ENCODE results near the gene LMOD1.

LMOD1 gene

DNA sequence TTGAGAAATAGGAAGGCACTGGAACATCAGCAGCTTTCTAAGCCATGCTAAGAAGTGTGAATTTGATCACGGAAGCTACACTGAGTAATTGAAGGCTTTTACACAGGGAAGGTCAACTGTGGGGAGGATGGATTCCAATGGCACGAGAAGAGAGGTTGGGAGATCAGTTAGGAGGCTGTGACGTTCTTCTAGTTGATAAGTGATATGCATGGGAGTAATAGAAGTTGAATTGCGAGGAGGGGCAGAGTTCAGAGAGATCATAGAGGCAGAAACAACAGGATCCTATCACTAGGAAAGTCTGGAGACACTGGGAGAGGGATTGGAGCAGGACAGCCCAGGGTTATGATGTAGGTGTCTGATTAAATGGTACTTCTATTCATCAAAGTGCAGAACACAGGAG, 16.2 kb downstream of the LMOD1 start:
- Histone ChIP-seq H3K4me3 (ENCODE audit: low read depth, low read length) (no peak overlapping the region), H3K4me1 (ENCODE audit: control insufficient read depth, insufficient read depth, low read length) (no peaks in the 10 kb centered on the region), H3K36me3 (ENCODE audit: control insufficient read depth, insufficient read depth, low read length) (no peaks in the 10 kb centered on the region), H3K9ac (ENCODE audit: low read depth, low read length) (no peak overlapping the region), H3K27me3 (ENCODE audit: control insufficient read depth, insufficient read depth, low read length) (no peaks in the 10 kb centered on the region), H3K9me3 (ENCODE audit: control insufficient read depth, insufficient read depth, low read length) (no peaks in the 10 kb centered on the region)

- H3K27me3 ChIP-seq (ENCODE audit: control insufficient read depth, insufficient read depth, low read length): no peaks in the 10 kb centered on the region
- H3K9me3 ChIP-seq (ENCODE audit: control insufficient read depth, insufficient read depth, low read length): no peaks in the 10 kb centered on the region
- no peaks in the 10 kb centered on the region for H3K4me1 ChIP-seq (ENCODE audit: control insufficient read depth, insufficient read depth, low read length)
- H3K36me3 ChIP-seq (ENCODE audit: control insufficient read depth, insufficient read depth, low read length): no peaks in the 10 kb centered on the region
- H3K4me3 ChIP-seq (ENCODE audit: low read depth, low read length): no peak overlapping the region
- no peak overlapping the region for H3K9ac ChIP-seq (ENCODE audit: low read depth, low read length)
Measured at GRCh38 chr1:201928266-201928665, 18.1 kb downstream of the LMOD1 start.

DNA sequence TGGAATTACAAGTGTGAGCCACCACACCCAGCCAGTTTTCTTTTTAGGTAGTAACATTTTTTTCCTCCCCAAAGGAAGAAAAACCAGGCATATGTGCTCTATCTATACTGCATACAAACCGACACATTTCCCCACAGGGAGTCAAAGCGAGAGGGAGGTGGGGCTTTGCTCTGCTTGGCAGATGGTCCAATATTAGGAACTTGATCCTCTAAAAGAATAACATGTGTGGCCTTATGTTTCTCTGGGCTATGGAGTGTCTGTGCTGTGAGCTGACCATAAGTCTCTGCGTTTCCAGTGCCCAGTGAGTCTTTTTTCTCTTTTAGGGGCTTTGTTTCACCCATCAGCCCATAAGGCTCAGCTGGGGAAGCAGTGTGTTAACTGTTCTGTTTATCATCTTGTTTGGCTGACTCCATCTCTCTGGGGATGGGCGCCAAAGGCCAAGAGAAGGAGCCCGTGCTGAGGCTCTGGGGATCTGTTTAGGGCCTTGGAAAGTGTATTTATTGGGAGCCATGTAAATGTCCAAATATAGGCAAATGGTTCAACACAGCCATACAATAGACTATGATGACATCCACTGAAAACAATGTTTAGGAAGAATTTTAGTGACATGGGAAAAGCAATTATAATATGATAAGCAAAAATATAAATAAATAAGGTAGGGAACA, 20.2 kb downstream of the LMOD1 start:
- Histone ChIP-seq H3K4me3 (ENCODE audit: low read depth, low read length) (no peak overlapping the region), H3K9me3 (ENCODE audit: control insufficient read depth, insufficient read depth, low read length) (no peaks in the 10 kb centered on the region), H3K9ac (ENCODE audit: low read depth, low read length) (no peak overlapping the region), H3K4me1 (ENCODE audit: control insufficient read depth, insufficient read depth, low read length) (no peaks in the 10 kb centered on the region), H3K36me3 (ENCODE audit: control insufficient read depth, insufficient read depth, low read length) (no peaks in the 10 kb centered on the region), H3K27me3 (ENCODE audit: control insufficient read depth, insufficient read depth, low read length) (no peaks in the 10 kb centered on the region)

DNA sequence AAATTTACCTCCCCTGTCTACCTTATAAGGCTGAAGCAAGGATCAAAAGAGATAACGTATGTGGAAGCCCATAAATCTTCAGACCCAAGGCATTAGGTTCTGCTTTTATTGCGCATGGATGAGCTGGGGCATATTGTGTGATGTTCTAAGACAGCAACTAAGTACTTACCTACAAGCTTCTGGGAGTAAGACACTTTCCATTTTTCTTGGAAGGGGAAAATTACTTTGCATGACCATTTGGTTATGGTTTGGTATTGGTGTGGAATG, 21.1 kb downstream of the LMOD1 start:
- Histone ChIP-seq H3K36me3 (ENCODE audit: control insufficient read depth, insufficient read depth, low read length) (no peaks in the 10 kb centered on the region), H3K4me3 (ENCODE audit: low read depth, low read length) (no peak overlapping the region), H3K4me1 (ENCODE audit: control insufficient read depth, insufficient read depth, low read length) (no peaks in the 10 kb centered on the region), H3K27me3 (ENCODE audit: control insufficient read depth, insufficient read depth, low read length) (no peaks in the 10 kb centered on the region), H3K9me3 (ENCODE audit: control insufficient read depth, insufficient read depth, low read length) (no peaks in the 10 kb centered on the region), H3K9ac (ENCODE audit: low read depth, low read length) (no peak overlapping the region)

- Histone ChIP-seq H3K36me3 (ENCODE audit: control insufficient read depth, insufficient read depth, low read length) (no peaks in the 10 kb centered on the region), H3K4me1 (ENCODE audit: control insufficient read depth, insufficient read depth, low read length) (no peaks in the 10 kb centered on the region), H3K9me3 (ENCODE audit: control insufficient read depth, insufficient read depth, low read length) (no peaks in the 10 kb centered on the region), H3K27me3 (ENCODE audit: control insufficient read depth, insufficient read depth, low read length) (no peaks in the 10 kb centered on the region), H3K9ac (ENCODE audit: low read depth, low read length) (no peak overlapping the region), H3K4me3 (ENCODE audit: low read depth, low read length) (no peak overlapping the region)
Measured at GRCh38 chr1:201921952-201922558, 24.3 kb downstream of the LMOD1 start.

GRCh38 chr1:201918343-201918742, 28.0 kb downstream of the LMOD1 start:
- no peak overlapping the region for H3K4me3 ChIP-seq (ENCODE audit: low read depth, low read length)
- no peak overlapping the region for H3K9ac ChIP-seq (ENCODE audit: low read depth, low read length)
- H3K9me3 ChIP-seq (ENCODE audit: control insufficient read depth, insufficient read depth, low read length): no peaks in the 10 kb centered on the region
- no peaks in the 10 kb centered on the region for H3K27me3 ChIP-seq (ENCODE audit: control insufficient read depth, insufficient read depth, low read length)
- no peaks in the 10 kb centered on the region for H3K36me3 ChIP-seq (ENCODE audit: control insufficient read depth, insufficient read depth, low read length)
- H3K4me1 ChIP-seq (ENCODE audit: control insufficient read depth, insufficient read depth, low read length): no peaks in the 10 kb centered on the region

- no peaks in the 10 kb centered on the region for H3K9me3 ChIP-seq (ENCODE audit: control insufficient read depth, insufficient read depth, low read length)
Measured at GRCh38 chr1:201917362-201918033, 28.9 kb downstream of the LMOD1 start.

GRCh38 chr1:201916649-201917249, 29.6 kb downstream of the LMOD1 start:
- Histone ChIP-seq H3K27me3 (ENCODE audit: control insufficient read depth, insufficient read depth, low read length) (no peaks in the 10 kb centered on the region), H3K36me3 (ENCODE audit: control insufficient read depth, insufficient read depth, low read length) (no peaks in the 10 kb centered on the region), H3K4me1 (ENCODE audit: control insufficient read depth, insufficient read depth, low read length) (peaks cover 3% of the 10 kb centered on the region), H3K4me3 (ENCODE audit: low read depth, low read length) (no peak overlapping the region), H3K9me3 (ENCODE audit: control insufficient read depth, insufficient read depth, low read length) (no peaks in the 10 kb centered on the region), H3K9ac (ENCODE audit: low read depth, low read length) (no peak overlapping the region)

More at GRCh38 chr1:201917362-201918033, 28.9 kb downstream of the LMOD1 start:
- Histone ChIP-seq H3K4me3 (ENCODE audit: low read depth, low read length) (no peak overlapping the region), H3K9ac (ENCODE audit: low read depth, low read length) (no peak overlapping the region), H3K27me3 (ENCODE audit: control insufficient read depth, insufficient read depth, low read length) (no peaks in the 10 kb centered on the region), H3K4me1 (ENCODE audit: control insufficient read depth, insufficient read depth, low read length) (no peaks in the 10 kb centered on the region), H3K36me3 (ENCODE audit: control insufficient read depth, insufficient read depth, low read length) (no peaks in the 10 kb centered on the region)

DNA sequence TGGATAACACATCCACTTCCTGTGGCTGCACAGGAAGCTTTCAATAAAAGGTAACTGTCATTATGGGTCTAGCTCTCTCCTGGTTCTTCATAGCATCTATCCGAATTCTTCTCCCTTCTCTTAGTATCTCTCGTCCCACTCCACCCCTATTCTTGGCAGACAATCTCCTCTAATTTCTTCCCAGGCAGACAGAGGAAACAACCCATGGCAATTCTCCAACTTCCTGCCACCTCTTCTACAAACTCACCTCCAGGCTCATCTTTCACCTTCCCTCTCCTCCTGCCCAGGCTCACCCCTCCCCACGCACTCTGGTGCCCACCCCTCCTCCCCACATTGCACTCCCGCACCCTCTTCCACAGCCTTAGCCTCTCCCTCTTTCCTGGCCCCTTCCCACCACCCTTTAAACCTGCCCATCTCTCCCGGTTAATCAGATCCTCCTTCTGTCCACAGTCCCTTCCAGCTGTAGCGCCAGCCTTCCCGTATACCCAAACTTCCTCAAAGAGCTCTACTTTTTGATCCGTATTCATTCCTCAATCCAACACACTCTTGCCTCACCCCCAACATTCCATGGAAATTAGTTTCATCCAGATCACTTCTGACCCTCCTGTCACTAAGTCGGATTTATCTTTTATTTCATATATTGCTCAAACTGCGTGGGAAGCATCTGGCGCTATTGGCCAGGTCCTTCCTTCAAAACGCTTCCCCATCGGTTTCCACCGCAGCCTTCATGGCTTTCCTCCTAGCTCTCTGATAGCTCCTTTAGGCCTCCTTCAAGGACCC, 31.7 kb downstream of the LMOD1 start:
- no peak overlapping the region for H3K9ac ChIP-seq (ENCODE audit: low read depth, low read length)
- H3K27me3 ChIP-seq (ENCODE audit: control insufficient read depth, insufficient read depth, low read length): no peaks in the 10 kb centered on the region
- no peaks in the 10 kb centered on the region for H3K36me3 ChIP-seq (ENCODE audit: control insufficient read depth, insufficient read depth, low read length)
- no peaks in the 10 kb centered on the region for H3K9me3 ChIP-seq (ENCODE audit: control insufficient read depth, insufficient read depth, low read length)
- no peak overlapping the region for H3K4me3 ChIP-seq (ENCODE audit: low read depth, low read length)
- peaks cover 3% of the 10 kb centered on the region for H3K4me1 ChIP-seq (ENCODE audit: control insufficient read depth, insufficient read depth, low read length)

- Histone ChIP-seq H3K9ac (ENCODE audit: low read depth, low read length) (no peak overlapping the region), H3K36me3 (ENCODE audit: control insufficient read depth, insufficient read depth, low read length) (no peaks in the 10 kb centered on the region), H3K4me3 (ENCODE audit: low read depth, low read length) (no peak overlapping the region), H3K9me3 (ENCODE audit: control insufficient read depth, insufficient read depth, low read length) (no peaks in the 10 kb centered on the region), H3K27me3 (ENCODE audit: control insufficient read depth, insufficient read depth, low read length) (no peaks in the 10 kb centered on the region), H3K4me1 (ENCODE audit: control insufficient read depth, insufficient read depth, low read length) (peaks cover 3% of the 10 kb centered on the region)
Measured at GRCh38 chr1:201912832-201913231, 33.5 kb downstream of the LMOD1 start.

DNA sequence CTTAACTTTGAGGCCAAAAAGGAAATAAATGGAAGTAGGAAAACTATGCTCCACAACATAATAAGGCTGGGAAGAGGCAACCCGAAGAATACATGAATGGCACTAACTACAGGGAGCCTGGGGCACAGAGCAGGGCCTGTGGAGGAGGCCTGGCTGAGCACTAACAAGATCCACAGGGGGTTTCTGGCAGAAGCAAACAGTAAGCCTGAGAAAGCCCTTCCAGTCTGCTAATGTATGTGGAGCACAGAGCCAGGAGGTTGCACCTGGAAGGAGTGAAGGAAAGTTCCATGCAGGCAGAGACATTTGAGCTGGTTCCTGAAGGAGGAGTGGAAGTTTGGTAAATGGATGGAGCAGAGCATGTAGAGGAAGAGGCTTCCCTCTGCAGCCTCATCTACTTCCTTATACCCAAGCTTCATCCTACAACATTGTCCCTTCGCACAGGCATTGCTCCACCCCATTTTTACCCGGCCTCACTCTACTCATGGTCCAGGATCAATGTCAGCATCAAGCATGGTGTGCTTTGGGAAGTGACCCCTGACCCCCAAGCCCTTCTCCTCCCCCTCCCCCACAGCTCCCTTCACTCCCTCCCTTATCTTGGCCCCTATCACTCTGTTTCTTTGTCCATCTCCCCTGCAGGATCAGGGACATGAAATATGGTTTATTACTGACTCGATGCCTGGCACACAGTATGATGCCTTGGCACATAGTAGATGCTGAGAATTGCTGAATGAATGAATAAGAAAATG, 34.3 kb downstream of the LMOD1 start:
- H3K4me3 ChIP-seq (ENCODE audit: low read depth, low read length): no peak overlapping the region
- no peaks in the 10 kb centered on the region for H3K36me3 ChIP-seq (ENCODE audit: control insufficient read depth, insufficient read depth, low read length)
- no peak overlapping the region for H3K9ac ChIP-seq (ENCODE audit: low read depth, low read length)
- H3K9me3 ChIP-seq (ENCODE audit: control insufficient read depth, insufficient read depth, low read length): no peaks in the 10 kb centered on the region
- H3K4me1 ChIP-seq (ENCODE audit: control insufficient read depth, insufficient read depth, low read length): peaks cover 3% of the 10 kb centered on the region
- no peaks in the 10 kb centered on the region for H3K27me3 ChIP-seq (ENCODE audit: control insufficient read depth, insufficient read depth, low read length)
